HEK293 (cell line): Measurements from ENCODE around the gene TNFRSF9.

ENCODE experiments used
- CTCF ChIA-PET: fragments of 350-600 bp; formaldehyde crosslinking; extraction: SDS; loops from one replicate; lab custom pipeline; 2021; ENCODE audit warnings: antibody characterized with exemption; lab: Yijun Ruan, JAX
- POLR2A ChIA-PET: fragments of 300-600 bp; formaldehyde crosslinking; extraction: SDS; loops from one replicate; lab custom pipeline; 2020; ENCODE audit warnings: antibody characterized with exemption, inconsistent platforms; lab: Yijun Ruan, JAX
- H3K27ac ChIP-seq: fragments of 200-500 bp; sonication (Bioruptor generic); 2 replicates; pipeline ENCODE4 v1.5.1; 2014; ENCODE audit warnings: low read depth, low read length, control low read depth, inconsistent platforms; ENCODE audit errors: extremely low read depth
- H3K36me3 ChIP-seq, 2 experiments: fragments of 200-500 bp in 1 of 2; sonication (Bioruptor generic) in 1 of 2; 1 replicate in 1 of 2; 2 replicates in 1 of 2; pipeline ENCODE4 v1.5.1; 2014 to 2017; ENCODE audit warnings: inconsistent platforms in 2 of 2, low read length in 2 of 2; ENCODE audit not compliant: control insufficient read depth in 2 of 2, insufficient read depth in 1 of 2
- H3K4me1 ChIP-seq: fragments of 200-500 bp; sonication (Bioruptor generic); 2 replicates; pipeline ENCODE4 v1.5.1; 2014; ENCODE audit warnings: mild to moderate bottlenecking, low read length, inconsistent platforms; ENCODE audit not compliant: control insufficient read depth, insufficient read depth
- H3K4me3 ChIP-seq: 2 replicates; pipeline ENCODE4 v1.5.1; 2011; ENCODE audit warnings: low read depth, mild to moderate bottlenecking, control low read depth, low read length, moderate library complexity
- H3K9me3 ChIP-seq: fragments of 200-500 bp; sonication (Bioruptor generic); 2 replicates; pipeline ENCODE4 v1.5.1; 2014; ENCODE audit warnings: low read depth, low read length, inconsistent platforms; ENCODE audit not compliant: control insufficient read depth, insufficient read depth
- FEZF1 ChIP-seq: fragments of 450-650 bp; formaldehyde crosslinking; IDR thresholded peaks from 2 replicates; pipeline ENCODE4 v1.5.1; 2016; ENCODE audit warnings: missing biosample characterization, missing genetic modification characterization
- KLF1 ChIP-seq: fragments of 450-650 bp; formaldehyde crosslinking; IDR thresholded peaks from 2 replicates; pipeline ENCODE4 v1.5.1; 2016; ENCODE audit warnings: missing biosample characterization, missing genetic modification characterization
- MYNN ChIP-seq: fragments of 450-650 bp; formaldehyde crosslinking; IDR thresholded peaks from 2 replicates; pipeline ENCODE4 v1.5.1; 2016; ENCODE audit warnings: missing biosample characterization, missing genetic modification characterization, borderline replicate concordance
- PRDM1 ChIP-seq: fragments of 450-650 bp; formaldehyde crosslinking; IDR thresholded peaks from 2 replicates; pipeline ENCODE4; 2016; ENCODE audit warnings: missing biosample characterization, missing genetic modification characterization
- ZFP69B ChIP-seq: fragments of 450-650 bp; formaldehyde crosslinking; IDR thresholded peaks from 2 replicates; pipeline ENCODE4 v1.5.1; 2016; ENCODE audit warnings: missing biosample characterization, missing genetic modification characterization
- ZNF138 ChIP-seq: fragments of 450-650 bp; formaldehyde crosslinking; IDR thresholded peaks from 2 replicates; pipeline ENCODE4 v1.5.1; 2016; ENCODE audit warnings: missing biosample characterization, missing genetic modification characterization, borderline replicate concordance
- ZNF16 ChIP-seq: fragments of 450-650 bp; formaldehyde crosslinking; IDR thresholded peaks from 2 replicates; pipeline ENCODE4 v1.5.1; 2016; ENCODE audit warnings: low read depth, missing biosample characterization, missing genetic modification characterization
- ZNF214 ChIP-seq: fragments of 450-650 bp; formaldehyde crosslinking; IDR thresholded peaks from 2 replicates; pipeline ENCODE4 v1.5.1; 2017; ENCODE audit warnings: missing biosample characterization, mild to moderate bottlenecking, missing genetic modification characterization, borderline replicate concordance
- ZNF341 ChIP-seq: fragments of 450-650 bp; formaldehyde crosslinking; IDR thresholded peaks from 2 replicates; pipeline ENCODE4; 2016; ENCODE audit warnings: low read depth, missing biosample characterization, missing genetic modification characterization
- ZNF624 ChIP-seq: fragments of 450-650 bp; formaldehyde crosslinking; IDR thresholded peaks from 2 replicates; pipeline ENCODE4 v1.5.1; 2017; ENCODE audit warnings: missing biosample characterization, missing genetic modification characterization
- ZNF658 ChIP-seq: fragments of 450-650 bp; formaldehyde crosslinking; IDR thresholded peaks from 2 replicates; pipeline ENCODE4; 2016; ENCODE audit warnings: missing biosample characterization, missing genetic modification characterization
- ZNF747 ChIP-seq: fragments of 450-650 bp; formaldehyde crosslinking; IDR thresholded peaks from 2 replicates; pipeline ENCODE4 v1.5.1; 2016; ENCODE audit warnings: missing biosample characterization, missing genetic modification characterization
- ZNF791 ChIP-seq: fragments of 450-650 bp; formaldehyde crosslinking; IDR thresholded peaks from 2 replicates; pipeline ENCODE4 v1.5.1; 2016; ENCODE audit warnings: missing biosample characterization, missing genetic modification characterization
- TF ChIP-seq, protein P1 (sequence below): fragments of 450-650 bp; formaldehyde crosslinking; IDR thresholded peaks from 2 replicates; pipeline ENCODE4 v1.5.1; 2016; ENCODE audit warnings: missing biosample characterization, missing genetic modification characterization
- TF ChIP-seq, protein P2 (sequence below): fragments of 450-650 bp; formaldehyde crosslinking; IDR thresholded peaks from 2 replicates; pipeline ENCODE4 v1.5.1; 2017; ENCODE audit warnings: missing biosample characterization, missing genetic modification characterization
- TF ChIP-seq, protein P3 (sequence below): fragments of 450-650 bp; formaldehyde crosslinking; IDR thresholded peaks from 2 replicates; pipeline ENCODE4 v1.5.1; 2016; ENCODE audit warnings: missing biosample characterization, missing genetic modification characterization
- TF ChIP-seq, protein P4 (sequence below): fragments of 450-650 bp; formaldehyde crosslinking; conservative IDR thresholded peaks from 2 replicates; pipeline ENCODE4 v1.5.1; 2016; ENCODE audit warnings: low read depth, missing biosample characterization, missing genetic modification characterization
- TF ChIP-seq, protein P5 (sequence below): fragments of 450-650 bp; formaldehyde crosslinking; IDR thresholded peaks from 2 replicates; pipeline ENCODE4 v1.5.1; 2016; ENCODE audit warnings: missing biosample characterization, missing genetic modification characterization, low read depth
- TF ChIP-seq, protein P6 (sequence below): fragments of 450-650 bp; formaldehyde crosslinking; IDR thresholded peaks from 2 replicates; pipeline ENCODE4 v1.5.1; 2016; ENCODE audit warnings: missing biosample characterization, missing genetic modification characterization
- TF ChIP-seq, protein P7 (sequence below): fragments of 450-650 bp; formaldehyde crosslinking; IDR thresholded peaks from 2 replicates; pipeline ENCODE4 v1.5.1; 2017; ENCODE audit warnings: missing biosample characterization, mild to moderate bottlenecking, missing genetic modification characterization, moderate library complexity

TNFRSF9 gene

DNA sequence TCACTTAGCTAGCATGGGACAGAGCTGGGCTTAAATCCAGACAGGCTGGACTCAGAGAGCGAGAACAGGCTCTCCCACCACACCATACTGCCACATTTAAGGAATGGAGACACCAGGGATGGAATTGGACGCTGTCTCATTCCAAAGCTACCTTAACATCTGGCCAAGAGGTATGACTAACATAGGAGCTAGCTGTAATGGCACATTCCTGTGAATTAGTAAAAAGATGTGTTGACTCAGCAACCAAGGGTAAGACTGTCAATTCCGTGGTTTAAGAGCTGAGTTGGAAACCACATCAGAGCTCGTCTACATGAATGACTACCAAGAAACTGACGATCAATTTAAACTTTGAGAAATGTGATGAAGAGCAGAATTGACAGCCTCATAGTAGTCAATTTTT lies 8.3 kb upstream of the TNFRSF9 start:
- H3K4me1 ChIP-seq, result no peaks in the 10 kb centered on the region
- H3K27ac ChIP-seq, result no peak overlapping the region
- CTCF ChIA-PET, result interaction anchor here (0.7 to 1.7 kb wide), 5 partner anchors 13 to 281 kb away, joined by 3 to 5 read pairs (median 3); partner anchors contain the start of gene PARK7
- H3K9me3 ChIP-seq, result no peaks in the 10 kb centered on the region
- TF ChIP-seq, protein P1, sequence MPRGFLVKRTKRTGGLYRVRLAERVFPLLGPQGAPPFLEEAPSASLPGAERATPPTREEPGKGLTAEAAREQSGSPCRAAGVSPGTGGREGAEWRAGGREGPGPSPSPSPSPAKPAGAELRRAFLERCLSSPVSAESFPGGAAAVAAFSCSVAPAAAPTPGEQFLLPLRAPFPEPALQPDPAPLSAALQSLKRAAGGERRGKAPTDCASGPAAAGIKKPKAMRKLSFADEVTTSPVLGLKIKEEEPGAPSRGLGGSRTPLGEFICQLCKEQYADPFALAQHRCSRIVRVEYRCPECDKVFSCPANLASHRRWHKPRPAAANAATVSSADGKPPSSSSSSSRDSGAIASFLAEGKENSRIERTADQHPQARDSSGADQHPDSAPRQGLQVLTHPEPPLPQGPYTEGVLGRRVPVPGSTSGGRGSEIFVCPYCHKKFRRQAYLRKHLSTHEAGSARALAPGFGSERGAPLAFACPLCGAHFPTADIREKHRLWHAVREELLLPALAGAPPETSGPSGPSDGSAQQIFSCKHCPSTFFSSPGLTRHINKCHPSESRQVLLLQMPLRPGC, result no peak
- no peak for TF ChIP-seq KLF1
- no peak for TF ChIP-seq FEZF1 (tag by site-specific recombination)
- TF ChIP-seq ZFP69B (tag by site-specific recombination), result no peak
- TF ChIP-seq ZNF214 (tag by site-specific recombination), result no peak
- no peak for TF ChIP-seq ZNF16
- TF ChIP-seq, protein P2, sequence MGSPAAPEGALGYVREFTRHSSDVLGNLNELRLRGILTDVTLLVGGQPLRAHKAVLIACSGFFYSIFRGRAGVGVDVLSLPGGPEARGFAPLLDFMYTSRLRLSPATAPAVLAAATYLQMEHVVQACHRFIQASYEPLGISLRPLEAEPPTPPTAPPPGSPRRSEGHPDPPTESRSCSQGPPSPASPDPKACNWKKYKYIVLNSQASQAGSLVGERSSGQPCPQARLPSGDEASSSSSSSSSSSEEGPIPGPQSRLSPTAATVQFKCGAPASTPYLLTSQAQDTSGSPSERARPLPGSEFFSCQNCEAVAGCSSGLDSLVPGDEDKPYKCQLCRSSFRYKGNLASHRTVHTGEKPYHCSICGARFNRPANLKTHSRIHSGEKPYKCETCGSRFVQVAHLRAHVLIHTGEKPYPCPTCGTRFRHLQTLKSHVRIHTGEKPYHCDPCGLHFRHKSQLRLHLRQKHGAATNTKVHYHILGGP (tag by site-specific recombination), result no peak
- no peak for TF ChIP-seq ZNF658 (tag by site-specific recombination)
- TF ChIP-seq ZNF341, result no peak
- TF ChIP-seq, protein P3, sequence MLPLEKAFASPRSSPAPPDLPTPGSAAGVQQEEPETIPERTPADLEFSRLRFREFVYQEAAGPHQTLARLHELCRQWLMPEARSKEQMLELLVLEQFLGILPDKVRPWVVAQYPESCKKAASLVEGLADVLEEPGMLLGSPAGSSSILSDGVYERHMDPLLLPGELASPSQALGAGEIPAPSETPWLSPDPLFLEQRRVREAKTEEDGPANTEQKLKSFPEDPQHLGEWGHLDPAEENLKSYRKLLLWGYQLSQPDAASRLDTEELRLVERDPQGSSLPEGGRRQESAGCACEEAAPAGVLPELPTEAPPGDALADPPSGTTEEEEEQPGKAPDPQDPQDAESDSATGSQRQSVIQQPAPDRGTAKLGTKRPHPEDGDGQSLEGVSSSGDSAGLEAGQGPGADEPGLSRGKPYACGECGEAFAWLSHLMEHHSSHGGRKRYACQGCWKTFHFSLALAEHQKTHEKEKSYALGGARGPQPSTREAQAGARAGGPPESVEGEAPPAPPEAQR (tag by site-specific recombination), result no peak
- TF ChIP-seq PRDM1, result no peak
- TF ChIP-seq ZNF138, result no peak
- TF ChIP-seq MYNN (tag by site-specific recombination), result no peak
- TF ChIP-seq, protein P4, sequence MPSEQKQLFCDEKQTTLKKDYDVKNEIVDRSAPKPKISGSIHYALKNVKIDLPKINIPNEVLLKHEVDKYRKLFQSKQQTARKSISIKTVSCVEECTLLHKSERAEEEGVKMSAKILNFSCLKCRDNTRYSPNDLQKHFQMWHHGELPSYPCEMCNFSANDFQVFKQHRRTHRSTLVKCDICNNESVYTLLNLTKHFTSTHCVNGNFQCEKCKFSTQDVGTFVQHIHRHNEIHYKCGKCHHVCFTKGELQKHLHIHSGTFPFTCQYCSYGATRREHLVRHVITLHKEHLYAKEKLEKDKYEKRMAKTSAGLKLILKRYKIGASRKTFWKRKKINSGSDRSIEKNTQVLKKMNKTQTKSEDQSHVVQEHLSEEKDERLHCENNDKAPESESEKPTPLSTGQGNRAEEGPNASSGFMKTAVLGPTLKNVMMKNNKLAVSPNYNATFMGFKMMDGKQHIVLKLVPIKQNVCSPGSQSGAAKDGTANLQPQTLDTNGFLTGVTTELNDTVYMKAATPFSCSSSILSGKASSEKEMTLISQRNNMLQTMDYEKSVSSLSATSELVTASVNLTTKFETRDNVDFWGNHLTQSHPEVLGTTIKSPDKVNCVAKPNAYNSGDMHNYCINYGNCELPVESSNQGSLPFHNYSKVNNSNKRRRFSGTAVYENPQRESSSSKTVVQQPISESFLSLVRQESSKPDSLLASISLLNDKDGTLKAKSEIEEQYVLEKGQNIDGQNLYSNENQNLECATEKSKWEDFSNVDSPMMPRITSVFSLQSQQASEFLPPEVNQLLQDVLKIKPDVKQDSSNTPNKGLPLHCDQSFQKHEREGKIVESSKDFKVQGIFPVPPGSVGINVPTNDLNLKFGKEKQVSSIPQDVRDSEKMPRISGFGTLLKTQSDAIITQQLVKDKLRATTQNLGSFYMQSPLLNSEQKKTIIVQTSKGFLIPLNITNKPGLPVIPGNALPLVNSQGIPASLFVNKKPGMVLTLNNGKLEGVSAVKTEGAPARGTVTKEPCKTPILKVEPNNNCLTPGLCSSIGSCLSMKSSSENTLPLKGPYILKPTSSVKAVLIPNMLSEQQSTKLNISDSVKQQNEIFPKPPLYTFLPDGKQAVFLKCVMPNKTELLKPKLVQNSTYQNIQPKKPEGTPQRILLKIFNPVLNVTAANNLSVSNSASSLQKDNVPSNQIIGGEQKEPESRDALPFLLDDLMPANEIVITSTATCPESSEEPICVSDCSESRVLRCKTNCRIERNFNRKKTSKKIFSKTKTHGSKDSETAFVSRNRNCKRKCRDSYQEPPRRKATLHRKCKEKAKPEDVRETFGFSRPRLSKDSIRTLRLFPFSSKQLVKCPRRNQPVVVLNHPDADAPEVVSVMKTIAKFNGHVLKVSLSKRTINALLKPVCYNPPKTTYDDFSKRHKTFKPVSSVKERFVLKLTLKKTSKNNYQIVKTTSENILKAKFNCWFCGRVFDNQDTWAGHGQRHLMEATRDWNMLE (tag by site-specific recombination), result no peak
- TF ChIP-seq, protein P5, sequence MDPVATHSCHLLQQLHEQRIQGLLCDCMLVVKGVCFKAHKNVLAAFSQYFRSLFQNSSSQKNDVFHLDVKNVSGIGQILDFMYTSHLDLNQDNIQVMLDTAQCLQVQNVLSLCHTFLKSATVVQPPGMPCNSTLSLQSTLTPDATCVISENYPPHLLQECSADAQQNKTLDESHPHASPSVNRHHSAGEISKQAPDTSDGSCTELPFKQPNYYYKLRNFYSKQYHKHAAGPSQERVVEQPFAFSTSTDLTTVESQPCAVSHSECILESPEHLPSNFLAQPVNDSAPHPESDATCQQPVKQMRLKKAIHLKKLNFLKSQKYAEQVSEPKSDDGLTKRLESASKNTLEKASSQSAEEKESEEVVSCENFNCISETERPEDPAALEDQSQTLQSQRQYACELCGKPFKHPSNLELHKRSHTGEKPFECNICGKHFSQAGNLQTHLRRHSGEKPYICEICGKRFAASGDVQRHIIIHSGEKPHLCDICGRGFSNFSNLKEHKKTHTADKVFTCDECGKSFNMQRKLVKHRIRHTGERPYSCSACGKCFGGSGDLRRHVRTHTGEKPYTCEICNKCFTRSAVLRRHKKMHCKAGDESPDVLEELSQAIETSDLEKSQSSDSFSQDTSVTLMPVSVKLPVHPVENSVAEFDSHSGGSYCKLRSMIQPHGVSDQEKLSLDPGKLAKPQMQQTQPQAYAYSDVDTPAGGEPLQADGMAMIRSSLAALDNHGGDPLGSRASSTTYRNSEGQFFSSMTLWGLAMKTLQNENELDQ (tag by site-specific recombination), result no peak
- TF ChIP-seq, protein P6, sequence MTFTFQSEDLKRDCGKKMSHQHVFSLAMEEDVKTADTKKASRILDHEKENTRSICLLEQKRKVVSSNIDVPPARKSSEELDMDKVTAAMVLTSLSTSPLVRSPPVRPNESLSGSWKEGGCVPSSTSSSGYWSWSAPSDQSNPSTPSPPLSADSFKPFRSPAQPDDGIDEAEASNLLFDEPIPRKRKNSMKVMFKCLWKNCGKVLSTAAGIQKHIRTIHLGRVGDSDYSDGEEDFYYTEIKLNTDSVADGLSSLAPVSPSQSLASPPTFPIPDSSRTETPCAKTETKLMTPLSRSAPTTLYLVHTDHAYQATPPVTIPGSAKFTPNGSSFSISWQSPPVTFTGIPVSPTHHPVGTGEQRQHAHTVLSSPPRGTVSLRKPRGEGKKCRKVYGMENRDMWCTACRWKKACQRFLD, result no peak
- TF ChIP-seq, protein P7, sequence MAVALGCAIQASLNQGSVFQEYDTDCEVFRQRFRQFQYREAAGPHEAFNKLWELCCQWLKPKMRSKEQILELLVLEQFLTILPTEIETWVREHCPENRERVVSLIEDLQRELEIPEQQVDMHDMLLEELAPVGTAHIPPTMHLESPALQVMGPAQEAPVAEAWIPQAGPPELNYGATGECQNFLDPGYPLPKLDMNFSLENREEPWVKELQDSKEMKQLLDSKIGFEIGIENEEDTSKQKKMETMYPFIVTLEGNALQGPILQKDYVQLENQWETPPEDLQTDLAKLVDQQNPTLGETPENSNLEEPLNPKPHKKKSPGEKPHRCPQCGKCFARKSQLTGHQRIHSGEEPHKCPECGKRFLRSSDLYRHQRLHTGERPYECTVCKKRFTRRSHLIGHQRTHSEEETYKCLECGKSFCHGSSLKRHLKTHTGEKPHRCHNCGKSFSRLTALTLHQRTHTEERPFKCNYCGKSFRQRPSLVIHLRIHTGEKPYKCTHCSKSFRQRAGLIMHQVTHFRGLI, result no peak
- TF ChIP-seq ZNF624 (tag by site-specific recombination), result no peak
- TF ChIP-seq ZNF747 (tag by site-specific recombination), result no peak
- TF ChIP-seq ZNF791, result no peak
- no peak overlapping the region for H3K4me3 ChIP-seq
- H3K36me3 ChIP-seq, result no peaks in the 10 kb centered on the region
- POLR2A ChIA-PET, result interaction anchor here (1.0 to 2.5 kb wide), 3 partner anchors 8 to 13 kb away, joined by 4 to 5 read pairs (median 5); partner anchors contain the start of genes PARK7 and TNFRSF9
